Measurements from ENCODE around the gene CDC42BPG.
"Not testable (repeated sequence)": the region's sequence is repeated elsewhere in the genome, so short reads cannot be mapped to it uniquely, and the experiment has no call there.

Gene CDC42BPG

GRCh38 chr11:64850979-64851567 is 6.6 kb upstream of the CDC42BPG start:
- ChIA-PET CTCF (interaction anchor here (0.8 to 37.3 kb wide), 5 partner anchors 11 to 163 kb away, joined by 5 to 1375 read pairs (median 81); partner anchors contain the start of genes ARL2 and EHD1), POLR2A (interaction anchor here (0.9 to 4.4 kb wide), 2 partner anchors 14 to 27 kb away, joined by 4 to 31 read pairs; partner anchors contain the start of gene EHD1)
- no peak for TF ChIP-seq CTCF (IDR thresholded peaks at IDR 0.05; ENCODE audit: insufficient read depth, low read length, missing control alignments)
- no peak overlapping the region for H3K4me3 ChIP-seq (ENCODE audit: low read depth, low read length)
- no peak for DNase-seq (ENCODE audit: low read depth, low spot score)

DNA sequence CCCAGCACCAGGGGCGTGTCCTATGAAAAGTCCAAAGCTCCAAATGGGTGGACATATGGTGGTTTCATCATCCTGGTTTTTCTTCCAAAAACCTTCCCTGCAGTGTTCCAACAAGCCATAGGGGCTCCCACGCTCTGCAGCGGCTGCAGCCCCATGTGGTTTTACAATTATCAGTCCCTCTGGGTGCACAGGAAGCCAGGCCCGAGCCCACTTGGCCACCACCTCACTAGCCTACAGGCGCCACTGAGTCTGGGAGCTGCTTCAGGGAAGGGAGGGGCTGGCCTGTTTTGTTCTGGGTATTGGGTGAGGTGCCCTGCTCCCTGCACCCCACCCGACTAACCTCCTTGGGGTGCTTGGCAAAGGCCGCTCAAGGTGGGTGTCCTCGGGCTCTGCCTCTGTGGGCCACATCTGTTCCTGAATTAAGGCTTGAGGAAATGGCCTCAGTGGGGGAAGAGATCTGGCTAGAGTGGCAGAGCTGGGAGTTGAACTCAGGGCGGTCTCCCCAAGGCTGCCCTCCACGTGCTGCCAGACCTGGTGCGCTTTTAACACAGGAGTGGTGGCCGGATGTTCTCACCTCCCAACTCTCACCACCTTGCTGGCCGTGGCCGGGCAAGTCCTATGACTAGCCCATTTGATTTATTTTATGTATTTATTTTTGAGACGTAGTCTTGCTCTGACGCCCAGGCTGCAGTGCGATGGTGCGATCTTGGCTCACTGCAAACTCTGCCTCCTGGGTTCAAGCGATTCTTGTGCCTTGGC is 5.3 kb upstream of the CDC42BPG start:
- TF ChIP-seq CTCF (IDR thresholded peaks at IDR 0.05; ENCODE audit: insufficient read depth, low read length, missing control alignments), result no peak
- no peak overlapping the region for H3K4me3 ChIP-seq (ENCODE audit: low read depth, low read length)
- CTCF ChIA-PET, result interaction anchor here (1.1 to 37.3 kb wide), 7 partner anchors 11 to 164 kb away, joined by 3 to 1375 read pairs (median 47); partner anchors contain the start of genes ARL2, BATF2 and EHD1
- no peak for DNase-seq (ENCODE audit: low read depth, low spot score)
- POLR2A ChIA-PET, result interaction anchor here (0.7 to 4.4 kb wide), 2 partner anchors 19 to 28 kb away, joined by 4 to 31 read pairs; partner anchors contain the start of gene EHD1

- no peak for DNase-seq (ENCODE audit: low read depth, low spot score)
- POLR2A ChIA-PET, result interaction anchor here (0.7 to 4.4 kb wide), 3 partner anchors 20 to 273 kb away, joined by 3 to 31 read pairs (median 4); partner anchors contain the start of genes EHD1, FAU and MRPL49
Measured at GRCh38 chr11:64848826-64849597, 4.6 kb upstream of the CDC42BPG start.

GRCh38 chr11:64848214-64848825 is 3.9 kb upstream of the CDC42BPG start:
- no peak for TF ChIP-seq CTCF (IDR thresholded peaks at IDR 0.05; ENCODE audit: insufficient read depth, low read length, missing control alignments)
- no peak for DNase-seq (ENCODE audit: low read depth, low spot score)
- no peak overlapping the region for H3K4me3 ChIP-seq (ENCODE audit: low read depth, low read length)
- ChIA-PET POLR2A (interaction anchor here (0.7 to 4.4 kb wide), 6 partner anchors 21 to 274 kb away, joined by 3 to 31 read pairs (median 4); partner anchors contain the start of genes EHD1, FAU and MRPL49), CTCF (interaction anchor here (0.6 to 37.3 kb wide), 34 partner anchors 8 to 286 kb away, joined by 3 to 1375 read pairs (median 5); partner anchors contain the start of genes ARL2, ATG2A, BATF2 and EHD1)

More at GRCh38 chr11:64848826-64849597, 4.6 kb upstream of the CDC42BPG start:
- no peak for TF ChIP-seq CTCF (IDR thresholded peaks at IDR 0.05; ENCODE audit: insufficient read depth, low read length, missing control alignments)
- no peak overlapping the region for H3K4me3 ChIP-seq (ENCODE audit: low read depth, low read length)
- CTCF ChIA-PET, result interaction anchor here (0.6 to 37.3 kb wide), 21 partner anchors 7 to 269 kb away, joined by 3 to 1375 read pairs (median 7); partner anchors contain the start of genes ARL2, ATG2A, BATF2 and EHD1

DNA sequence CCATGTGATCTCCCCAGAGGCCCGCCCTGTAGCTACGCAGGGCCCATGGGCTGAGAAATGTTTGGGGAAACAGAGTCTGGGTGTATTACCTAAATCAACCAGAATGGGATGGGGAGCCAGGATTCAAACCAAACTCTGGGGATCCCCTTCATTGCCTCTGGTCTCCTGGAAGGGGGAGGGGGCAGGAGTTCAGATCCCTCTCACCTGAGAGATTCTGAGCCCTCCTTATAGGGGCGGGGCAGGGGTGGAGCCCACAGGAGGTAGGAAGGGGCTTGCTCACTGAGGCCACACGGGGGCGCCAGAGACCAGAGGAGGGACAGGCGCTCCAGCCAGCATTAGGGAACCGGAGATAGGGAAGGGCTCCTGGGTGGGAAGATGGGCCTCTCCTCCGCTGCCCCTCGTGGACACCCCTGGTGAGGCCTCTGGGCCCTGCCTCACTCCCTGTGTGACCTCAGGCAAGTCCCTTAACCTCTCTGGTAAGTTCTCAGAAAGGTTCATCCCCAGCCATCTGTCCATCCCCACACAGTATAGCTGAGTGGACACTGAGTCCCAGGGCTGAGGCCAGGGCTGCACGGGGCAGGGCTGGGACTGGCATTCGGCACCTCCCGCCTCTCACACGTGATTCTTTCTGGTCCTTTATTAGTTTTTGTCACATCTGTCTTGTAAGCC is 2.7 kb upstream of the CDC42BPG start:
- TF ChIP-seq CTCF (IDR thresholded peaks at IDR 0.05; ENCODE audit: insufficient read depth, low read length, missing control alignments), result peak; percentile 93
- ChIA-PET POLR2A (interaction anchor here (0.8 to 1.7 kb wide), 4 partner anchors 22 to 41 kb away, joined by 3 to 7 read pairs (median 6); partner anchors contain the start of gene EHD1), CTCF (interaction anchor here (0.7 to 37.3 kb wide), 32 partner anchors 9 to 288 kb away, joined by 3 to 1375 read pairs (median 5); partner anchors contain the start of genes ARL2, ATG2A, BATF2 and EHD1)
- no peak for DNase-seq (ENCODE audit: low read depth, low spot score)
- no peak overlapping the region for H3K4me3 ChIP-seq (ENCODE audit: low read depth, low read length)

DNA sequence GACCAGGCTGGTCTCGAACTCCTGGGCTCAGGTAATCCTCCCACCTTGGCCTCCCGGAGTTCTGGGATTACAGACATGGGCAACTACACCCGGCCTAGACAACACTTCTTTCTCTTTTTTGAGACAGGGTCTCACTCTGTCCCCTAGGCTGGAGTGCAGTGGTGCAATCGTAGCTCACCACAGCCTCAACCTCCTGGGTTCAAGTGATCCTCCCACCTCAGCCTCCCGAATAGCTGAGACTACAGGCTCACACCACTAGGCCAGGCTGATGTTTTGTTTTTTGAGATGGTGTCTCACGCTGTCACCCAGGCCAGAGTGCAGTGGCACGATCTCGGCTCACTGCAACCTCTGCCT is 1.3 kb upstream of the CDC42BPG start:
- CTCF ChIA-PET, result interaction anchor here (0.7 to 37.3 kb wide), 17 partner anchors 8 to 272 kb away, joined by 3 to 1375 read pairs (median 5); partner anchors contain the start of genes ARL2, BATF2, EHD1 and MEN1
- POLR2A ChIA-PET, result interaction anchor here (0.6 to 2.3 kb wide), 3 partner anchors 31 to 289 kb away, joined by 3 to 8 read pairs (median 7); partner anchors contain the start of gene EHD1
- DNase-seq (ENCODE audit: low read depth, low spot score), result not testable (repeated sequence)

More for the DNA sequence above, 1.3 kb upstream of the CDC42BPG start:
- H3K4me3 ChIP-seq (ENCODE audit: low read depth, low read length), result not testable (repeated sequence)
